NCI-H2107 (cell line): ENCODE measurements around the gene SLN.

Experiments used
- DNase-seq: peaks from one replicate; lab custom pipeline; 2025; lab: John Stamatoyannopoulos, UW

The SLN gene

DNA sequence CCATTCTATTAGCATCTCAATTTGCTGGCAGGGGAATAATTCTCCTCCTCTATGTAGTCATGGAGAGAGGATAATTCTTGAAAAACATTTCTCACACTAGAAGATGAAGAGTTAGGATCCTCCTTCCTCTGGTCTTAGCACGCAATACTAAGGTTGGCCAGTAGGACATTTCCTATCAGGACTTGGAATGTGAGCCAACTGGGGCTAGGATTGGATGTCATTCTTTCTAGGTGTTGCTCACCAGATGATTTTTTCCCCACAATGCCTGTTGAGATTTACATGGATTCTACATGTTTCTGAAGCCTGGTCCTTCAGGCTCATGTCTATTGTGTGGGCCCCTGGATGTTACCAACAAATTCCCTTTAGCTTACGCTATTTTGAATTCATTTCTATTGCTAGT lies 28.0 kb downstream of the SLN start:
- no peak for DNase-seq

DNA sequence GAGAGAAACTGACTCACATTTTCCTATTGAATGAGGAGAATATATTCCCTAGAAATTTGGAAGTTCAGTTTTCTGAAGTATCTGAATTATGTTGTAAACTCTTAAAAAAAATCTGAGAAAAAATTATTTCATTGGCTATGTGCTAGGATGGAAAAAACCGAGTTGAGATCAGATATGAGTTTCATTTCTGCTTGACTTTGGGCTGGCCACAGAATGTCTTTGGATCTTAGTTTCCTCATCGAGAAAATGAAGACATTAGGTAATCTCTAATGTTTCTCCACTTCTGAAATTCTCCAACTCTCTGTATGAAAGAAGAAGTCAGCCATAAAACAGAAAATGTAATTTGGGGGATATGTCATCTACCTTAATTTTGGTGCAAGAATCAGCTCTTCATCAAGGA lies 28.8 kb downstream of the SLN start:
- DNase-seq = no peak

DNA sequence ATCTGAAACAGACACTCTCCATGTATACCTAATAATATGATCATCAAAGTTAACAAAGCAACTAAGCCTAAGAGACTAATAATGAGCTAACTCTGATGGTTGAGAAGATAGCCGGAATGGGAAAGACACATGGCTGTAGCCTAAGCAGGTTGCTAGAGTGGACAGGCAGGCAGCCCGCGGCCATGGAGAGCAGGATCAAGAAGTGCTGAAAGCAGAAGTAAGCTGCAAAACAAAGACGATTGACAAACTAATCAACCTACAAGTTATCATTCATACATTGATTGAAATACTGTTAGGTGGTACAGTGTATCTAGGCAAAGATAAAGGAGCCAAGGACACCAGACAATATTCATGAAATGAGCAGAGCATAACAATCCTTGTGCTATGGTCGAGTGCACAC lies 29.3 kb downstream of the SLN start:
- no peak for DNase-seq

DNA sequence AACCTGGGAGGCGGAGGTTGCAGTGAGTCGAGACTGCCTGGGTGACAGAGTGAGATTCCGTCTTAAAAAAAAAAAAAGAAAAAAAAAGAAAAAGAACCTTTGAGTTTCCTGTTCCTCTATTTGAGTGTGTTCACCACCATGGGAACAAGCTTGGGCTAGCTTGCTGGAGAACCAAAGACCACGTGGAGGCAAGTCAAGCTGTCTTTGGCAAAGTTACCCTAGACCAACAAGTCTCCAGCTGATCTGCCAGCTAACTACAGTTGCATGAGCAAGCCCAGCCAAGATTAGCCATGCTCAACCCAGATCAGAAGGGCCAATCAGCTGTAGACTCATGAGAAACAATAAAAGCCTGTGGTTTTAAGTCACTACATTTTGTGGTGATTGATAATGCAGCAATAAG lies 29.7 kb downstream of the SLN start:
- no peak for DNase-seq

DNA sequence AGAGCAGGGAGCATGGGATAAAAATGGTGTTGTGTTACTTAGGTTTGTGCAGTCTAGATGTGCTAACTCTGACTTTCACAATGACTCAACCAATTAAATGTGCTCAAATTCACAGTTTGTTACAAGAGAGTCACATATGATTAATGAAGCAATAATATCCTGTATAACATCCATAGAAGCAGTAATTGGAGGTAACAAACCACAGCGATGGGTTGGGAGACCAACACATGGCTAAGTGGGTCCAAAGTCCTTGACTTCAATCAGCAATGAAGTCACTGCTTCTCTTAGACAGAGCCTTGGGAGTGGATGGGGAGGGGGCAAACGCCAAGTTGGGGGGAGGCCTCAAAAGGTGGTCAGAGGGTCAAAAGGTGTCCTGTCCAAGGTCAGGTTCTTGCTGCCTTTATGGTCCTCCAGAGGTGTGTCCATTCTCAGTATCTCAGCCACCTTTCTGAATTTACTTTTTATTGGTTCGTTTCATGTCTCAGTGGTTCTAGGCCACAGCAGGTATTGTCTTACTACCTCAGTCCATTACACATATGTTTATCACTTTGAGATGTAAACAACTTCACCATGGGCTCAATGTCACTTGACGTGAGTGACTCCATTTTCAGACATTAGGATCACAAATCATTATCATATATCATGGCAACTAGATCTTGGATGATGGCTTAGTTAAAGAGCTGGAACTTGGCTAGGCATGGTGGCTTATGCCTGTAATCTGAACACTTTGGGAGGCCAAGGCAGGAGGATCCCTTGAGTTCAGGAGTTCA lies 32.4 kb downstream of the SLN start:
- no peak for DNase-seq

DNA sequence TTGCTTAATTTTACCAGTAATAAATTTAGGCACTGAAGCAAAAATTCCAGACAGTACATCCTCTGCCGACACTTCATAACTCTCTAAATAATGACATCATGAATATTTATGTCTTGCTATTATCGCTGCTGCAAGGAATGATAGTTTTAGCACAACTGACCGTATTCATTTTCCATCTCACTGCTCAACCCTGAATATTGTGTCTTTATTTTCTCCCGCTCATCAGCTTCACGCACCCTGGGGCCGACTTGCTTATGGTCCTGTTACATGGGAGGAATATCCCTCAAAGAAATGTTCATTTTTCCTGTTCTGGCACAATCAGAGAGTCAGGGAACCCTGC lies 33.3 kb downstream of the SLN start:
- DNase-seq = no peak

DNA sequence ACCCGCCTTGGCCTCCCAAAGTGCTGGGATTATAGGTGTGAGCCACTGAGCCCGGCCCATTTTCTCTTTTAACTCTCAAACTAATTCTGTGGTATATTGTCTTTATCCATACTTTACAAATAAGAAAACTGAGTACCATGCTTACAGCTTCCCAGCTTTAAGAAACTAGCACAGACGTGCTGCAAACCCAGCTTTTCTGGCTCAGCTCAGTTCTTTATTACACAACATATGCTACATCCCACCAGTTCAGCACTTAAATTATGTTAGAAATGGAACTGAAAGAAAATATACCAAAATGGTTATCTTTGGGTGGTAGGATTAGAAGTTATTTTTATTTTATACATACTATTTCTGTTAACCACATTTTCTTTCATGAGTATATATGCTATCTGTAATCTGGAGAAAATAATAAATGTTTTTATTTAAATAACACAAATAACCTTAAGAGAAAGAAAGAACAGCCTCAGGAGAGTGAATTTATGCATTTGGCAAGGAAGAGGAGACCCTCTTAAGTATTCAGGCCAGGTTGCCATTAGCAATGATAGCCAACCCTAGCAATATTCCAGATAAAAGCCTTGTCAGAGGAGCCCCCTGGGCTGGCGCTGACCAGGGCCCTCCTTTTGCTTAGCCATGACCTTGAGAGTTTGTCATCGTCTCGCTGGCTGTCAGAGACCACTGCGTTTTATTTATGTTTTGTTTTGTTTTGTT lies 33.8 kb downstream of the SLN start:
- no peak for DNase-seq

DNA sequence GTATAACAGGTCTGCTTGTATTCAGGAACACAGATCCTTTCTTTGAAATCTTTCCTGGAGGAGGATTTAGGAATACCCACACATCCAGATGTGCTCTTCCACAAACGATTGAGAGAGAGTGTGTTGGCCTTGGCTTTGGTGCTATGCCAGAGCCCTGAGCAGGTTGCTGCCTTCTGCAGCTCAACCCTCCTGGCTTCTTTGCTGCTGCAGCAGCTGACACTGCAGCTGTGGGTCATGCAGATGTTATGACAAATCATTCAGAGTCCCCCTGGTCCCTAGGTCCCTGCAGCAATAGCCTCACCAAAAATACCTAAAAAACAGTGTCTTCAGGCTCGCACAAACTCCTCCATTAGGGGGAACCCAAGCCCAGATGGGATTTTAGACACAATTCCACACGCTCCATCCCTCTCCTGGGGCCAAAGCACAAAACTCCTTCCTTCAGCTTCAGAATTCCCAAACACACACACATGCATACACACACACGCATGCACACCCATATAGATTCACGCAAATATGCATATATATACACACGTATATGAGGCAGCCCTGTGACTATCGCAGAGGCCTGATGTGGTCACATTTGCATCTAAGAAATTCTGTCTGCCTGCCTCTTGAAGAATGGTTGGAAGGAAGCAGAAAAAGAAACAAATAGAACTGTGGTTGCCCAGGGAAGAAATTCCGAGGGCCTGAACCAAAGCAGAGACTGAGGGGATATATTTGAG lies 35.4 kb downstream of the SLN start:
- DNase-seq = no peak

DNA sequence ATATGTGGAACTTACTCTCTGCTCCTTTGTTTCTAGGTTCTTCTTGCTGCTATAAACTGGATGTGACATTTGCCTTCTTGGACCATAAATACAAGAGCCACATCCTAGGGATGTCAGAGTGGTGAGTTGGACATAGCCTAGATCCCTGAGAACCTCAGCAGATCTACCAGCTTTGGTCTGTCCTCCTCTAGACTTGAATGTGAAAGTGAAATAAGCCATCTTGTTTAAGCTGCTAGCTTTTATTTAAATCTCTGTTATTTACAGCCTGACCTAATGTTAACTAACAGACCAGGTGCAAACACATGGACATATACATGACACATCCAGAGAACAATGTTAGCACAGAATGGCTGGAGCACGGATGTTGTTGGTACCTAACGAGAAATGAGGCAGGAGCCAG lies 36.0 kb downstream of the SLN start:
- no peak for DNase-seq

DNA sequence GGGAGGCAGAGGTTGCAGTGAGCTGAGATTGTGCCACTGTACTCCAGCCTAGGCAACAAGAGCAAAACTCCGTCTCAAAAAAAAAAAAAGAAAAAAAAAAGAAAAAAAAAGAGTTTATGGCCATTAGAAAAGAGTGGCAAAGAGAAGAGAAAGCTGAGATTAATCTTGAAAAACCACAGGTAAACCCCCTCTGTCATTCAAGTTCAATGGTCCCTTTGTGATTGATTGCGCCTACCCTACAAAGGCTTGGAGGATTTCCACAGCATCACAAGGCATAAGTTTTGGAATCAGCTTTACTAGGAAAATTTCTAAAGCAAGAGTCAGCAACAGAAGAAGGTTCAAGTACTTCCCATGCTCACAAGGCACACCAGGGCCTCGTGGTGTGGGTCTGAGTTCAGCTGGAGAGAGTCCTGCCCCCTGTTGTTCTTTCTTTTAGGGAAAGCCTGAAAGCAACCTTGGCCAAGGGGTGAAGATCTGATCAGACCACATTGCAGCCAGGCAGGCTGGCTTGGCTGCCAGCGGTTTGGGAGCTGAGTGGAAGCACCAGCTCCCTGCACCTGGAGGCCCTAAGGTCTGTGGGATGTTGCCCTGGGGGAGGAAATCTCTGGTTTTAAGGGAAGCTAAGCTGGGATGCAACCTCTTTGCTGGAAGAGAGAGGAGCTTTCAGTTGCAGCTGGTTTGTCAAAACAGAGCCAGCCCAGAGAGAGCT lies 41.8 kb downstream of the SLN start:
- DNase-seq = no peak

DNA sequence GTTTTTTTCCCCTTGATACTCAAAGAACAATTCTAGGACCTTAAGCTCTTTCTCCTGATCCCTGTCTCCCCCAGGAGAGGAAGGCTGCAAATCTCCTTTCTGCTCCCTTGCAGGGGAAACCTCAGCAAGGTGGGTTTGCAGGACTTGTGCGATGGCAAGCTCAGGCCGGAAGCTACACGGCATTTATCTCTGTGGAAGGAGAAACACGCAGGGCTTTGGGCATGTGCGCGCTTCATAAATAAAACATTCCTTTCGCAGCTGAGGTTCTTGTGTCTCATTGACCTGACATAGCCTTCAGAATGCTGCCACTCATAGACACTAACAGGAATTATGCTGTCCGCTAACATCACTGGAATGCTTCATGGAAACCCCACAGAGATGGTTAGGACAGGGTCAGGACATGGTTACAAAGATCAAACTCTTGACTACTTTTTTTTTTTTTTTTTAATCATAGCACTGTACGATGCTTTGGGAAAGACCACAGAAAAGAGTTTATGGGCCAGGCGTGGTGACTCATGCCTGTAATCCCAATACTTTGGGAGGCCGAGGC lies 42.6 kb downstream of the SLN start:
- no peak for DNase-seq

DNA sequence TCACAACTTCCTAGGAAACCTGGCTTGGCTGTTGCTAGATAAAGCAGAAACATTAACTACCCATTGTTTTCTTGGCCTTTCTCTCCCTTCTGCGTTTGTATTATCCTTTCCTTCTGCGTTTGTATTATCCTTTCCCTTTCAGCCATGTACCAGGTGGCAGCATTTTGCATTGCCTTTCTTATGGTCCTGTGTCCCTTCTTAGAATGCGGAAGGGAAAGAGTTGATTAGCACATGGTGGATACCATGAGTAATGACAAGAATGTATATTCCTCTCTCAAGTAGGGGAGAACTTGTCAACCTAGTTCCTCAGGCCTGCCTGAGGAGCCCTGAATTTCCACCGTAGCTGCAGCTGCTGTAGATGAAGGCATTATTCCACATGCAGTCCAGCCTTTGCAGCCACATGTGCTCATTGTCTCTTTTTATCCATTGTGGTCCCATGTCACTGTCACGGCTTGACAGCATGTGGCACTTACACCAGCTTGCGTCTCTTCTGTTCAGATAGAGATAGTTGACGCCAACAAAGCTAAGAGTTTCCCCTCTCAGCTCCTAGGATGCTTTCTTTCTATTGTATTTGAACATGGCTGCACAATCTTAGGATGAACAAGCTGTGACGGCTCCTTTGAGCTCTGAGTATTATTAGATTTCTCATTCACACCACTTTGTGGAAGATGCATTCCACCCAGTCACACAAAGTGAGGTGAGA lies 44.8 kb downstream of the SLN start:
- DNase-seq = no peak

DNA sequence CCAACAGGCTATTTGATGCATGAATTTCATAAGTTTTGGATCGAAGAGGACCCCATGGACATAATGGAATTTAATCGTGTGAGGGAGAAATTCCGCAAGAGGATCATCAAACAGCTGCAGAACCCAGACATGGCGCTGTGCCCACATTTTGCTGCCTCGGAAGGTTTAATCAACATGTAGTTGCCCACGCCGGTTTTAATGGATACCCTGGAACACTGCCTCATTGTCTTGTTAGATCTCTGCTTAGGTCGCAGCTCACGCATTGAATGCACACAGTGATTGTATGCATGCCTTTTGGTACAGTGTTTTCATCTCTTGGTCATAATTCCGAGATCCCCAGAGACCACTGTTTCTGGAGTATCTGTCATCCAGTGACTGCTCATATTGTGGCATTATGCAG lies 46.8 kb downstream of the SLN start:
- no peak for DNase-seq

DNA sequence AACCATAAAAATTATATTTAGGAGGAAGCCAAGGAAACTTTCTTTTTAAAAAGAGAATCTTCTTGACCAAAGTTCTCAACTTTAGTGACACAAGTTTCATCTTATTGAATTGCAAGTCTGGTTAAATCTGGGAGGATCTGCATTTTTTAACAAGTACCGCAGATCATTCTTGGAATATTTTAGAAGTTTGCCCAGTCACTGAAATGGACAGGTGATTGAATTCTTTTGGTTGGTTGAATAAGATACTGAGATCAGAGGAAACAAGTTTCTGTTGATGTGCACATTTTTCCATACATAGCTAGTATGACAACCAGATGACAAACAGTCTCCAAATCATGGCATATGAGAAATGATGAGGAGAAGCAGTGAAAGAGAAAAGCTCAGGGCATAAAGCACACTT lies 50.2 kb downstream of the SLN start:
- DNase-seq = no peak

DNA sequence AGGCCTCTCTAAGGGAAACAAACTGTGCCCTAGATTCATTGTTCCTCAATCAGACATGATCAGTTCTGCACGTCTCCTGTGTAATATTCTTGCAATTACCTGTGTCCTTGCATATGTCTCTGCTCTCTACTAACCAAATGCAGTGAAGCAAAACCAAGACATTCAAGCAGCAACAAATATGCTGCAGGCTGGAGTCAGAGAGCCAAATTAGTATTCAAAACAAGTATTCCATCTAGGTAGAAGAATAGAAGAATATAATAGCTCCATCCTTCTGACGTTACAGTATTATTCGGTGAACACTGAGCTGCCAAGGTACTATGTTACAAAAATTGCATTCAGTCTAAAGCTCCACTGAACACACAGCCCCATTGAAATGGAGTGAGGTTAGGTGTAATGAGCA lies 51.8 kb downstream of the SLN start:
- DNase-seq = no peak

DNA sequence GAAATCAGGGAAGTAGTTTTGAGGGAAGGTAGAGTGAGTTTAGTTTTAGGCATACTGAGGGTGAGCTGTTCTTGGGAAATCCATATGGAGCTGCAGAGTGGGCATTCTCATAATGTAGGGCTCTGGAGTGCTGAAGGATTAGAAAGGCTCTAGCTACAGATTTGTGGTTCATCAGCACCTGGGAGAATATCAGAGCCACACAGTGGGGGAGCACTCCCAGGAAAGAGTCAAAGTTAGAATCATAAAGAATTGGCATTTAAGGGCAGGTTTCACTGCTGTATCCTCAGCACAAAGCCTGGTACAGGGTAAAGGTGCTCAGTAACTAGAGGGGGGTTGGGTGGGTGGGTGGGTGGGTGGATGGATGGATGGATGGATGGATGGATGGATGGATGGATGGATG lies 52.5 kb downstream of the SLN start:
- no peak for DNase-seq
